Middle frontal gyrus (tissue), 1 donor: Measurements from ENCODE around the gene COA8.
"Not testable (repeated sequence)": the region's sequence is repeated elsewhere in the genome, so short reads cannot be mapped to it uniquely, and the experiment has no call there.

Experiments
- DNase-seq: peaks from one replicate; pipeline ENCODE4 v3.0.0-alpha.2; 2015; ENCODE audit warnings: low spot score; ENCODE audit errors: extremely low spot score

COA8 gene

GRCh38 chr14:103525430-103526246 is 37.1 kb upstream of the COA8 start:
- DNase-seq, result not testable (repeated sequence)

- DNase-seq, result no peak
Measured at GRCh38 chr14:103526247-103526913, 36.4 kb upstream of the COA8 start.

- no peak for DNase-seq
Measured at GRCh38 chr14:103526914-103527248, 35.9 kb upstream of the COA8 start.

- DNase-seq, result no peak
Measured at GRCh38 chr14:103527408-103528145, 35.2 kb upstream of the COA8 start.

- no peak for DNase-seq
Measured at GRCh38 chr14:103528146-103528586, 34.6 kb upstream of the COA8 start.

- peak; percentile 79 for DNase-seq
Measured at GRCh38 chr14:103528587-103529382, 34.0 kb upstream of the COA8 start, which contains the start of gene TRMT61A. Gene TRMT61A, plus strand, starts transcription at chr14:103529196. Its CDS starts 783 bp downstream, at chr14:103529979.

- DNase-seq, result no peak
Measured at GRCh38 chr14:103529383-103530365, 33.1 kb upstream of the COA8 start.

GRCh38 chr14:103530390-103530789 is 32.4 kb upstream of the COA8 start:
- no peak for DNase-seq

GRCh38 chr14:103530831-103531230 is 31.9 kb upstream of the COA8 start:
- no peak for DNase-seq

- DNase-seq, result no peak
Measured at GRCh38 chr14:103531421-103532215, 31.1 kb upstream of the COA8 start.

- DNase-seq, result no peak
Measured at GRCh38 chr14:103532216-103533136, 30.3 kb upstream of the COA8 start.

GRCh38 chr14:103533137-103533998 is 29.4 kb upstream of the COA8 start:
- no peak for DNase-seq

GRCh38 chr14:103533999-103534575 is 28.7 kb upstream of the COA8 start:
- no peak for DNase-seq

- DNase-seq, result no peak
Measured at GRCh38 chr14:103534576-103535061, 28.1 kb upstream of the COA8 start.

- no peak for DNase-seq
Measured at GRCh38 chr14:103535081-103535890, 27.5 kb upstream of the COA8 start.
